HEK293T (cell line): ENCODE results near the gene ERC1.

Experiments used
- ARNT ChIP-seq: fragments of 450-650 bp; IDR thresholded peaks from 2 replicates; pipeline ENCODE4 v1.6.1; 2017; ENCODE audit warnings: mild to moderate bottlenecking
- BHLHE40 ChIP-seq: fragments of 450-650 bp; IDR thresholded peaks from 2 replicates; pipeline ENCODE4 v1.6.1; 2016; ENCODE audit warnings: mild to moderate bottlenecking, moderate library complexity, borderline replicate concordance
- ELF4 ChIP-seq: fragments of 450-650 bp; IDR thresholded peaks from 2 replicates; pipeline ENCODE4 v1.6.1; 2017; ENCODE audit warnings: antibody characterized with exemption
- FOXA1 ChIP-seq: fragments of 450-650 bp; IDR thresholded peaks from 2 replicates; pipeline ENCODE4 v1.6.1; 2016; ENCODE audit warnings: mild to moderate bottlenecking
- LEF1 ChIP-seq: fragments of 450-650 bp; IDR thresholded peaks from 2 replicates; pipeline ENCODE4 v1.6.1; 2017; ENCODE audit warnings: mild to moderate bottlenecking, borderline replicate concordance
- NFRKB ChIP-seq: fragments of 450-650 bp; IDR thresholded peaks from 2 replicates; pipeline ENCODE4 v1.6.1; 2016; ENCODE audit warnings: mild to moderate bottlenecking, moderate library complexity
- ZNF384 ChIP-seq: fragments of 450-650 bp; IDR thresholded peaks from 2 replicates; pipeline ENCODE4 v1.6.1; 2016

DNA sequence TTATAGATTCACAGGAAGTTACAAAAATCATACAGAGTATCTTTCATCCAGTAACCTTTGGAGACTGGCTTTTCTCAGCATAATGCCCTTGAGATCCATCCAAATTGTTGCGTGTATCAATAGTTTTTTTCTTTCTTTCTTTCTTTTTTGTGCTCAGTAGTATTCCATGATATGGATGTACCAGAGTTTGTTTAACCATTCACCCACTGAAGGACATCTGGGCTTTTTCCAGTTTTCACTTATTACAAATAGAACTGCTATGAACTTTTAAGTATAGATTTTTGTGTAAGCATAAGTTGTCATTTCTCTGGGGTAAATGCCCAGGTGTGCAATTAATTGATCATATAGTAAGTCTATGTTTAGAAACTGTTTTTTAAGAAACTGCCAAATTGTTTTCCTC is 524.0 kb downstream of the ERC1 start:
- TF ChIP-seq BHLHE40: no peak
- TF ChIP-seq NFRKB: no peak
- no peak for TF ChIP-seq ZNF384
- no peak for TF ChIP-seq ARNT
- TF ChIP-seq LEF1: no peak
- TF ChIP-seq ELF4: no peak
- TF ChIP-seq FOXA1: no peak
